ENCODE data around the gene PSME4.

DNA sequence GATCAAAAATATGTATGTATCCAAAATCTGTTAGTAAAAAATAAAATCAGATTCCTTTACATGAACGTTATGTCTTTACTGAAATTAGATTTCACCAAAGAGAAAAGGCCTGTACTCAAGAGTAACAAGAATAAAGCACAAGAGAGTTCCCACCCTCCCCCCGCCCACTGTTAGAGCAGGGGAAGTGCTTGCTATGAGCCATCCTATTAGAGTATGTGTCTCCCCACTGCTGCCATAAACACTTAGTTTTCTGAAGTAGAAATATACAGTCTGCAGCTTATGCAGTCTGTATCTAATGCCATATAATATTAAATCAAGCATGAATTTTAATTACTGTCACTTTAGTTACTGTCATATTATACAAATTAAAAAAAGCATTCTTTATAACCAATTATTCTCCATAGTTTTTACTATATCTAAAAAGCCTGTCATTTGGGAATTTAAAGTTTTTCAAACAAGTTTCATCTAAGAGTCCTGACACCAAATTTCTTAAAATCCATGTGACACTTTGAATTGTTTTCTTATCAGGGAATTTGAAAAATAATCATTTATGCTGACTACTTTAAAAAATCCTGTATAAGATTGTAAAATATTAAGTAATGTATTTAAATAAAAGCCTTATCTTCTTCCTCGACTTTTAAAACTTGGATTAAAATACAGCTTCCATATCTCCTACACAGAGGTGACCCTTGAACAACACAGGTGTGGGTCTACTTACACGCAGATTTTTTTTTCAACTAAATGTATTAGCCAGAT, 59.2 kb downstream of the PSME4 start:
- TF ChIP-seq POLR2A (IDR thresholded peaks at IDR 0.05) (no peak), POLR2AphosphoS5 (IDR thresholded peaks at IDR 0.05) (no peak)

Measured in prostate gland (tissue), 1 donor.